Measurements from ENCODE around the gene ITPRID1.
"Not testable (repeated sequence)": the region's sequence is repeated elsewhere in the genome, so short reads cannot be mapped to it uniquely, and the experiment has no call there.

ITPRID1 gene

DNA sequence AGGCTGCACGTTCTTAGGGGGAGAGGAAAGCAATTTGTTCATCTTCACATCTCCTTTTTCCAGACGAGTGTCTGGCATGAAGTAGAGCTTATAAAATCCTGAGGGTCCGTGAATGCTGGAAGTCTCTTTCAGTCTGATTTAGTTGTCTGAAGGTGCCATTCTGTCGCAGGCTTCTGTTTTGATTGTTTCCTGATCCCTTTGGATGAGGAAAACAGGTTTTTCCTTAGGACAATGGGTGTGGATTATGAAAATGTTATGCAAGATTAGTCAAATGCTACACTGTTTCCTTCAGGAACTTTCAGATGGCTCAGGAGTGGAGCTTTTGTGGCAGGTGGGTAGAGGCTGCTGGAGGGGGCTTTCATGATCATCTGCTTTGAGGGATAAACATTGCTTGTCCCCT lies at the start of gene ITPRID1:
Gene ITPRID1 (plus strand): TSS at position 301 of the 400 bp plus-strand sequence. CDS start 38,935 bp downstream, outside the sequence.
- DNase-seq (ENCODE audit: low read depth in 2 of 2) = no peak

DNA sequence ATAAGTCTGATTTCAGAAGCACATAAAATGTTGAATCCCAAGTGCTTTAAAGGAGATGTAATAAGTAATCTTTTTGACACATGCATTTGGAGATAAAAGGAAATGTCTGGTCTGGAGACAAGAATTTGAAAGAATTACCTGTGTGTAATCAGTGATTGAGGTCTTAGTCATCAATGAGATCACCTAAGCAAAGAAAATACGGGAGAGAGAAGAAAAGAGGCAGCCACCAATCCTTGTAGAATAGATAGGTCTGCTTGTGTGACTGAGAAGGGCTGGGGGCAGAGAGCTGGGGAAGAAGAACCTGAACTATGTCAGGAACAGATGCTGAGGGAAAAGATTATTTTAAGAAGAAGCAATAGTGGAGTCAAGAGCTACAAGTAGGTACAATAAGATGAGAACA lies 49.3 kb upstream of the ITPRID1 start:
- no peak for DNase-seq (ENCODE audit: low read depth in 2 of 2)

DNA sequence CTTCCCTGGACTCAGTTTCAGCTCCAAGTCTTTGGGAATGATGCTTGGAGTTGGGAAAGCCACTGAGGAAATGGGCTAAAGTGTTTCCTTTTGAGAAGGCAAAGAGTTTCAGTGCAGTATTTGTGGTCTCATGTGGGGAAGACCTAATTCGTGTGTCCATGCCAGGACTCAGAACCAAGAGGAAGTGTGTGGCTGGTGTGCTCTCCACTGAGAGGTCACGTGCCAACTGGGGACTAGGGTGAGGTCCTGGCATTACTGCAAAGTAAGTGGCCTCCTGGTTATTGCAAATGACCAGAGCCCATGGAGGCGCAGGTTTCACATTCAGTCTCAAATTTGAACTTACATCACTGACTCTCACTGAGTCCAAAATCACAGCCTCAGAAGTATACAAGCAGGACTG lies 48.6 kb upstream of the ITPRID1 start:
- DNase-seq (ENCODE audit: low read depth in 2 of 2) = no peak

DNA sequence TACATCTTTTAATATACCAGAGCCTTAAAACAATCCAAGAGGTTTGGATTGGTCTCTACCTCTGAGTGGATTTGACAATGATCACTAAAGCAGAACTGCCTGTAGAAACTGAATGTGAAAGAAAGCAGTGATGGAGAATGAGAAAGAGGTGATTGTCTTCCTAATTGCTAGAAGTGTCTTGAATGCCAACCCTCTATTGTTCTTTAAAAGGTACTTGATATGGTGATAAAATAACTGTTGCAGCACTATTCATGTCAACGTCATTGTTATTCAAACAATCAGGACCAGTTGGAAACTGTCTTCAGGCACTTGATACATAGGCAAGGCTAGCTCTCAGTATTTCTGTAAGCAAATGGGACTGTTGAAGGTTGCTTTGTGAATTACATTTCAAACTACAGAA lies 47.9 kb upstream of the ITPRID1 start:
- no peak for DNase-seq (ENCODE audit: low read depth in 2 of 2)

DNA sequence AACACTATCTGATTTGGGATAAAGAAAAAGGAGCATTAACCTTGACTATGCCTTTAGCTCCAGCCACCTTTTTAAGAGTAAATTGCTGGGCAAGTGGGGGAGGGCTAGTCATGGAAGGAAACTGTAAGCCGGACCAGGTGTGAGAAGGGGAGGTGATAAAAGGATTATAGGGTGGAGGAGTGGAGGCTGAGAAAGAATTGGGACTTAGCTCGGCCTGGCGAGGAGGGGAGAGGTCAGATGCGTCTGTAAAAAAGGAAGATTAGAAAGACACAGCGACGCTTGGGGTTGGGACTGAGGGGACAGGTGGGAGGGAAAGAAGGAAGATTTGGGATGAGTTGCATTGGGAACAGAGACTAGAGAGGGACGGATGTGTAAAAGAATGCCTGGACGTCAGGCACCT lies 43.0 kb upstream of the ITPRID1 start:
- DNase-seq (ENCODE audit: low read depth in 2 of 2) = not testable (repeated sequence)

GRCh38 chr7:31475368-31475767 lies 38.5 kb upstream of the ITPRID1 start:
- DNase-seq (ENCODE audit: low read depth in 2 of 2) = no peak

DNA sequence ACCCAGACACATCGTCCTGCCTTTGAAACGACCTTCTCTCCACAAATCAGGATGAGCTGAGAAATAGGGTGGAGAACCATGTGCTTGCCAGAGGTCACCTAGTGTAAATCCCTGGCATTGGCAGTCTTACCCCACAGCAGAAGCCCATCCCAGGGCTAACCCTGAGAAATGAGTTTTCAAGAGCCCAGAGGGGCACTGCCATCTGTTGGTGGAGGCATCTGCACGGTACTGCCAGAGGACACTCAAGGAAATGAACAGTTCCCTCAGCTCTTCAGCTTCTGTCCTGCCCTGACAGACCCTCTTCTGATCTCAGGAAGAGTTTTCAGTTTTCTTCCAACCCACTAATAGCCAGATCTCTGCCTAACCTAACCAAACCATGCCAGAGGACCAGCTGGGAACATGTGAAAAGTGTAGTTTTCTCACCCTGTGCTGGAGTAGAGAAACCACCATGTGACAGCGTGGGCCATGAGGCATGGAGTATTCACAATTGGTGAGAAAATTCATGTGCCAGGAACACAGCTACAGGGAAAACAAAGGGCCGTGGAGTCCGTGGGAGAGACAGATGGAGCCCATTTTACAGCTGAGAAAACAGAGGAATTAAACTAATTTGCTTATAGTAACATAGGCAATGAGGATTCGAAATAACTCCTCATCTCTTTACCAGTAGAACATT lies 37.7 kb upstream of the ITPRID1 start:
- DNase-seq (ENCODE audit: low read depth in 2 of 2) = no peak

- DNase-seq (ENCODE audit: low read depth in 2 of 2) = no peak
These were observed 36.8 kb upstream of the ITPRID1 start for GRCh38 chr7:31476941-31477677.

GRCh38 chr7:31478018-31478417 lies 35.9 kb upstream of the ITPRID1 start:
- DNase-seq (ENCODE audit: low read depth in 2 of 2) = no peak

DNA sequence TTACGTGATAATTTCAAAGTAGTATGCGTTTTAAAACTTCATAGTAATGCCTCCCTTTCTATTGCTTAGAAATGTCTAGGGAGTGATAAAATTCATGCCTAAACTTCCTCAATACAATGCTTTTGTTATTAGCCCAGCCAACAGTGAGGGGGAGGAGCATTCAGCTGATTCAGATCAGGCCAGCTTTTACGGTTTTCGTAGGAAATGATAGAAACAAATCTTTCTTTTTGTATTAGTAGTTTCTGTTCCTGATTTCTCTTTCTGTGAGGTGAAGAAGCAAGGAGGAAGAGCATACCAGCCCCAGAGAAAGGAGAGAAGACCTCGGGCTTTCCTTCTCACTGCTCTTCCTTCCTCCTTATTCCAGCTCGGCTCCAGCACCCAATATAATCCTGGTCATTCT lies 35.2 kb upstream of the ITPRID1 start:
- DNase-seq (ENCODE audit: low read depth in 2 of 2) = no peak

GRCh38 chr7:31487071-31487470 lies 26.8 kb upstream of the ITPRID1 start:
- no peak for DNase-seq (ENCODE audit: low read depth in 2 of 2)

DNA sequence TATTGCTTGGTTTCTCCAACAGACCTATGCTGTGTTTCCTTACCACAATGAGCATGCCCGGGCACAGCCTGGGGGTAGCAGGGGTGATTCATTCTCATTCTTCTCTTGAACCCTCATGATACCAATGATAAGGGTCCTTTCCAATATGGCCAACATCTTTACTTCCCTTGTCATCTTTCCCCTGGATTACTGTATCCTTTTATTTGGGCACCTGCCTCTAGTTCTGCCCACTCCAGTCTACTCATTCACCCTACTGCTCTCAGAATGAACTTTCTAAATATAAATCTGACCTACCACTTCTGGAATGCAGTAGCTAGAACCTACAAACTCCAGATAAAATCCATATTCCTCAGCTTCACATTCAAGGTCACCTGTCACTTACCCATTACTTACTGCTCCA lies 26.4 kb upstream of the ITPRID1 start:
- no peak for DNase-seq (ENCODE audit: low read depth in 2 of 2)

- peak; percentile 5 to 11 for DNase-seq (ENCODE audit: low read depth in 2 of 2)
These were observed 25.2 kb upstream of the ITPRID1 start for GRCh38 chr7:31488562-31489203.

DNA sequence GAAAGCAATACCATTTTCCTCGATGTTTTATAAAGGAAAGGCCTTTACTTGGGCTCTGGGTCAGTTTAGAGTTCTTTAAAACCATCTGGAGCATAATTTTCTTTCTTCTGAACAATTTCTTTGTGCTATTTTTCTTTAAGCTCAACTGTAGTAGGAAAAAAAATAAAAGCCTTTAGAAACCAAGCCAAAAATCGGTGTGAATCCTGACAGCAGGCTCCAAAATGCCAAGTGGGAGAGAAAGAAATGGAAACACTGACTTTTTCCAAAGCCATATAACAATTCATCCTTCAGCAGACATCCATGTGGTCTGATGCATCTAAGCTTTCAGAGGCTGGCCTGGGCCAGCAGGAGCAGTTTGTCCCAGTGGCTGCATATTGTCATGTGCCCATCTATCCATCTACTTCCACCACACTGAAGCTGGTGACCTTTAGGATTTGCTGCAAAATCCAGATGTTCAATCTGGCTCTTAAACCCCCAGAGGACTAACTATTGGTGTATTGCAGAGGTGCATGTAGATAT lies 23.0 kb upstream of the ITPRID1 start:
- DNase-seq (ENCODE audit: low read depth in 2 of 2) = no peak

DNA sequence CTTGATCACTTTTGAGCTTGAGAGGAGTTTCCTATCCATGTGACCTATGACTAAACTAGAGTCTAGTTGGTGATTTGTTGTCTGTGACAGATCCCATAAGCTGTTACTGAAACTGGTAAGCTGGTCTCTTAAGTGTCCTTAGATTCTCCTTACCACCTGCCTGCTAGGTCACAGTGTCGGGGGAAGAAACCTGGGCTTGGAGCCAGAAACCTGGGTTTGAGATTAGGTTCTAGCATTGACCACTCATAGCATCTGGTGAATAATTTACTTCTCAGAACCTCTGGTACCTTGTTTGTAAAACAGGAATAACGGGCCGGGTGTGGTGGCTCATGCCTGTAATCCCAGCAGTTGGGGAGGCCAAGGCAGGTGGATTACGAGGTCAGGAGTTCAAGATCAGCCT lies 21.8 kb upstream of the ITPRID1 start:
- no peak for DNase-seq (ENCODE audit: low read depth in 2 of 2)

GRCh38 chr7:31493714-31494181 lies 20.1 kb upstream of the ITPRID1 start:
- no peak for DNase-seq (ENCODE audit: low read depth in 2 of 2)

- DNase-seq (ENCODE audit: low read depth in 2 of 2) = no peak
These were observed 19.5 kb upstream of the ITPRID1 start for GRCh38 chr7:31494421-31494820.

DNA sequence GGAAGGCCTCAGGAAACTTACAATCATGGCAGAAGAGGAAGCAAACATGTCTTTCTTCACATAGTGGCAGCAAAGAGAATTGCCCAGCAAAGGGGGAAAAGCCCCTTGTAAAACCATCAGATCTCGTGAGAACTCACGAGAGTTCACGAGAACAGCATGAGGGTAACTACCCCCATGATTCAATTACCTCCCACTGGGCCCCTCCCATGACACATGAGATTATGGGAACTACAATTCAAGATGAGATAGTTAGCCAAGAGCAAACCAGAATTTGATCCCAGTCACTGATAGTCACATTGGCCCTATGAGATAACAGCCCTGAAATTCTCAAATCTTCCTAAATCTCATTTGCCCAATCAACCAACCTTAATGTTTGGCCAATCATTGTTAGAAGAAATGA lies 18.2 kb upstream of the ITPRID1 start:
- no peak for DNase-seq (ENCODE audit: low read depth in 2 of 2)

GRCh38 chr7:31497516-31497915 lies 16.4 kb upstream of the ITPRID1 start:
- no peak for DNase-seq (ENCODE audit: low read depth in 2 of 2)

DNA sequence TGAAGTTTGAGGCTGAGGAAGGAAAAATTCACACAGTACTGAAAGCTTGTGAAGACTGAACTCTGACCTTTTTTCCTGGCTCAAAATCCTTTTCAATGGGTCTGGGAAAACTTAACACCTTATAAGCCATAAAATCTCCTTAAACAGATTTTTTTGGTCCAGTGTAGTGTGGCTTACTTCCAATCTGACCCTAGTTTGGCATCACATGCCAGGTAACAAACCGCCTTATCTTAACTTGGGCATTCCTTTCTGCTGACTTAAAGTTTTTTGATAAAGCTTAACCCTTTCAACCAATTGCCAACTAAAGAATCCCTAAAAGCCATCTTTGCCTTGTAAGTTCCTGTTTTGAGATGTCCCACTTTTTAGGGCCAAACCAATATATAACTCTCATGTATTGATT lies 13.2 kb upstream of the ITPRID1 start:
- no peak for DNase-seq (ENCODE audit: low read depth in 2 of 2)

DNA sequence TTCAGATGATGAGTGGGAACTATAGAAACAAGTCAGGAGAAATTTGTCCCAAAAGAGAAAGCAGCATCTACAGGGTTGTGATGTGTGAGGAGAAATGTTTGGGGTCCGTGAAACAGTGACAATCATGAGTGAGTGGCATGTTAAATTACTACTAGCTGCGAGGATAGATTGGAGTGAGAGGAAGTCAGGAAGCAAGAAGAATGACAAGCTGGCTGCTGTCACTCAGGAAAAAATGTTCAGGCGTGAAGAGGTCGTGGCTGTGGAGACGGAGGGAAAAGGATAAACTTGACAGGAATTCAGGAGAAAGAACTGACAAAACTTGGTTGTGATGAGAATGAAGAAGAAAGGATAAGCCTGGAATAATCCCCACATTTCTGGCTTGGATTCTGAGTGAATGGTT lies 5.1 kb upstream of the ITPRID1 start:
- DNase-seq (ENCODE audit: low read depth in 2 of 2) = no peak

DNA sequence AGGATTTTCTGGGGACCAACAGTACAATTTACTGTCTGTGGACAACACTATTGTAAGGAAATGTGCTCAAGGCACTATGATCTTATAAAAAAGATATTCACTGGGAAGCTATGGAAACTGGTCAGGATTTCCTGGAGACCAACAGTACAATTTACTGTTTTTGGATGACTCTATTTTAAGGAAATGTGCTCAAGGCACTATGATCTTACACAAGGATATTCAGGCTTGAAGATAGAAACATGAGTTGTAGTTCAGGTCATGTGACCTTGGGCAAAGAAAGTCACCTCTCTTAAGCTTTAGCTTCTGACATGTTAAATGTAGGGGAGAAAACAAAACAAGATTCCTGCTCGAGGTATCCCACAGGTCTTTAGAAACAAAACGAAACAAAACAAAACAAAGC lies 1.7 kb upstream of the ITPRID1 start:
- no peak for DNase-seq (ENCODE audit: low read depth in 2 of 2)
